ENCODE measurements around the gene CDH13.
A peak's percentile ranks its signal among the peaks of the same experiment; 100 is the strongest.

CDH13 gene

GRCh38 chr16:82954224-82954929 lies 327.6 kb downstream of the CDH13 start:
- in situ Hi-C loops (cut with HindIII; ENCODE audit: low sequenced_read_pairs), result no loop called here
- DNase-seq (ENCODE audit: low read depth, low spot score), result peak; percentile 73
- H3K4me3 ChIP-seq (ENCODE audit: low read depth, low read length), result no peak overlapping the region
- no peak for TF ChIP-seq CTCF (IDR thresholded peaks at IDR 0.05; ENCODE audit: low read depth, low read length)

GRCh38 chr16:82955741-82956348 lies 329.1 kb downstream of the CDH13 start:
- in situ Hi-C loops (cut with HindIII; ENCODE audit: low sequenced_read_pairs), result no loop called here
- no peak overlapping the region for H3K4me3 ChIP-seq (ENCODE audit: low read depth, low read length)
- TF ChIP-seq CTCF (IDR thresholded peaks at IDR 0.05; ENCODE audit: low read depth, low read length), result no peak
- DNase-seq (ENCODE audit: low read depth, low spot score), result no peak

- no peak for TF ChIP-seq CTCF (IDR thresholded peaks at IDR 0.05; ENCODE audit: low read depth, low read length)
- DNase-seq (ENCODE audit: low read depth, low spot score), result no peak
- in situ Hi-C loops (cut with HindIII; ENCODE audit: low sequenced_read_pairs), result no loop called here
- H3K4me3 ChIP-seq (ENCODE audit: low read depth, low read length), result no peak overlapping the region
Measured at GRCh38 chr16:82957212-82957611, 330.4 kb downstream of the CDH13 start.

GRCh38 chr16:82960918-82961317 lies 334.1 kb downstream of the CDH13 start:
- no peak for DNase-seq (ENCODE audit: low read depth, low spot score)
- in situ Hi-C loops (cut with HindIII; ENCODE audit: low sequenced_read_pairs), result no loop called here
- no peak for TF ChIP-seq CTCF (IDR thresholded peaks at IDR 0.05; ENCODE audit: low read depth, low read length)
- no peak overlapping the region for H3K4me3 ChIP-seq (ENCODE audit: low read depth, low read length)

- DNase-seq (ENCODE audit: low read depth, low spot score), result no peak
- in situ Hi-C loops (cut with HindIII; ENCODE audit: low sequenced_read_pairs), result no loop called here
- no peak for TF ChIP-seq CTCF (IDR thresholded peaks at IDR 0.05; ENCODE audit: low read depth, low read length)
Measured at GRCh38 chr16:82963653-82964052, 336.9 kb downstream of the CDH13 start.

GRCh38 chr16:82965808-82966207 lies 339.0 kb downstream of the CDH13 start:
- in situ Hi-C loops (cut with HindIII; ENCODE audit: low sequenced_read_pairs), result no loop called here
- TF ChIP-seq CTCF (IDR thresholded peaks at IDR 0.05; ENCODE audit: low read depth, low read length), result no peak
- DNase-seq (ENCODE audit: low read depth, low spot score), result no peak
- H3K4me3 ChIP-seq (ENCODE audit: low read depth, low read length), result no peak overlapping the region

More at GRCh38 chr16:82963653-82964052, 336.9 kb downstream of the CDH13 start:
- H3K4me3 ChIP-seq (ENCODE audit: low read depth, low read length), result no peak overlapping the region

Measured in astrocyte of the spinal cord (primary cell).